ENCODE results near the gene BCL11B. TPM values are rescaled to one million over a fixed set of nuclear protein-coding genes. Genes with fewer than 3 reads are reported as not detected.

BCL11B gene
- total and polyA plus RNA-seq, 2 donors (not counting 1 experiment from before 2014, with no cell fraction given): 0.33 to 0.42 TPM

- no peaks in the 10 kb centered on the region for H3K27me3 ChIP-seq (replicated peaks in 1 of 4; ENCODE audit: control extremely low read depth in 1 of 4, control insufficient read depth in 3 of 4, insufficient read depth in 4 of 4, low read length in 3 of 4)
- H3K9me3 ChIP-seq (ENCODE audit: control extremely low read depth in 1 of 3, control insufficient read depth in 2 of 3, insufficient read depth in 1 of 3, low read length in 2 of 3): peaks cover 0 to 12% (median 0%) of the 10 kb centered on the region in 3 donors
- DNase-seq: no peak
- no peak overlapping the region for H3K27ac ChIP-seq (ENCODE audit: low read length in 2 of 2)
- no peak overlapping the region for H3K9ac ChIP-seq (ENCODE audit: low read length)
- H3K4me2 ChIP-seq (replicated peaks; ENCODE audit: low read depth, low read length, poor library complexity, severe bottlenecking): no peak overlapping the region
- no CpG with 5 or more reads among the region's 3 CpGs for WGBS (ENCODE audit: insufficient coverage)
- no peaks in the 10 kb centered on the region for H3K9me3 Mint-ChIP-seq (ENCODE audit: insufficient read depth)
- no peak overlapping the region for H3K27ac Mint-ChIP-seq
- ATAC-seq (ENCODE audit: low read depth): no peak
- intact Hi-C loops (cut with micrococcal nuclease): no loop called here
- no peaks in the 10 kb centered on the region for H3K4me1 Mint-ChIP-seq
- no peaks in the 10 kb centered on the region for H3K4me1 ChIP-seq (ENCODE audit: control insufficient read depth in 2 of 2, insufficient read depth in 2 of 2, low read length in 2 of 2)
- H3K36me3 ChIP-seq (replicated peaks in 1 of 2; ENCODE audit: control extremely low read depth in 1 of 2, control insufficient read depth in 1 of 2, extremely low read depth in 1 of 2, insufficient read depth in 2 of 2, low read length in 1 of 2): no peaks in the 10 kb centered on the region
- no peak overlapping the region for H3K4me3 ChIP-seq (ENCODE audit: control extremely low read depth in 1 of 5, extremely low read depth in 1 of 5, insufficient read depth in 1 of 5, low read depth in 2 of 5, low read length in 4 of 5)
- H3K4me3 Mint-ChIP-seq: no peak overlapping the region
- H3K27me3 Mint-ChIP-seq: no peaks in the 10 kb centered on the region
- ChIA-PET CTCF (no interaction called here), POLR2A (no interaction called here)
- H3K79me2 ChIP-seq (ENCODE audit: control insufficient read depth, insufficient read depth, low read length): no peaks in the 10 kb centered on the region
- no peak for TF ChIP-seq EZH2 (IDR thresholded peaks at IDR 0.05; ENCODE audit: borderline replicate concordance, insufficient read depth, low read depth, low read length, poor library complexity, severe bottlenecking)
- TF ChIP-seq, protein P1, sequence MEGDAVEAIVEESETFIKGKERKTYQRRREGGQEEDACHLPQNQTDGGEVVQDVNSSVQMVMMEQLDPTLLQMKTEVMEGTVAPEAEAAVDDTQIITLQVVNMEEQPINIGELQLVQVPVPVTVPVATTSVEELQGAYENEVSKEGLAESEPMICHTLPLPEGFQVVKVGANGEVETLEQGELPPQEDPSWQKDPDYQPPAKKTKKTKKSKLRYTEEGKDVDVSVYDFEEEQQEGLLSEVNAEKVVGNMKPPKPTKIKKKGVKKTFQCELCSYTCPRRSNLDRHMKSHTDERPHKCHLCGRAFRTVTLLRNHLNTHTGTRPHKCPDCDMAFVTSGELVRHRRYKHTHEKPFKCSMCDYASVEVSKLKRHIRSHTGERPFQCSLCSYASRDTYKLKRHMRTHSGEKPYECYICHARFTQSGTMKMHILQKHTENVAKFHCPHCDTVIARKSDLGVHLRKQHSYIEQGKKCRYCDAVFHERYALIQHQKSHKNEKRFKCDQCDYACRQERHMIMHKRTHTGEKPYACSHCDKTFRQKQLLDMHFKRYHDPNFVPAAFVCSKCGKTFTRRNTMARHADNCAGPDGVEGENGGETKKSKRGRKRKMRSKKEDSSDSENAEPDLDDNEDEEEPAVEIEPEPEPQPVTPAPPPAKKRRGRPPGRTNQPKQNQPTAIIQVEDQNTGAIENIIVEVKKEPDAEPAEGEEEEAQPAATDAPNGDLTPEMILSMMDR (IDR thresholded peaks at IDR 0.05): no peak
- no peak overlapping the region for H2AFZ ChIP-seq (ENCODE audit: insufficient read depth, low read depth, low read length, poor library complexity, severe bottlenecking)
- H4K20me1 ChIP-seq (ENCODE audit: control insufficient read depth, insufficient read depth, low read length, poor library complexity, severe bottlenecking): no peaks in the 10 kb centered on the region
These were observed 100.6 kb downstream of the BCL11B start for GRCh38 chr14:99171396-99171795.

DNA sequence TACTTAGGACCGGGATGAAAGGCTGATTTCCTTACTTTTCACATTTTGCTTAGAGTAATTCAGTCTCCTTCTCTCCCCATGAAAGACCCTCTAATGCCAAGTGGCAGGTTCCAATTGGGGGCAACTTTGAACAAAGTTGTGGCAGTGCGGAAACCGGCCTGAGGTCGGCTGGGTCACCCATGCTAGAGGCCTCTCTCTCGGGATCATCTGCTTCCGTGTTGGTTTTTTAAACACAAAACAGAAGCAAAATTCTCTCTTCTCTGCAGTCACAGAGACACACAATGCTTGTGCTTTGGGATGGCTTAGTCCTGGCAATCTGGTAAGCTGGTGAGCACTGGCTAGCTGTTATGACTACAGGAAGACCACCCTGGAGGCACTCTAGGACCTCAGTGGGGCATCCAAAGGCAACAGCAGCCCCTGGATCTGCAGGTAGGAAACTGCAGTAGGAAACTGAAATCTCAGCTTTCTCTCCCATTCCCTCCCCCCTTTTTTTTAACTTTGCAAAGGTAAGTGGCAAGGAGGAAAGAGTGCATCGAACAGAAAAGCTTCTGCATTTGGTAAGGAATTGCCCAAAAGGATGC lies 102.1 kb downstream of the BCL11B start:
- no peak overlapping the region for H2AFZ ChIP-seq (ENCODE audit: insufficient read depth, low read depth, low read length, poor library complexity, severe bottlenecking)
- POLR2A ChIA-PET: no interaction called here
- no peaks in the 10 kb centered on the region for H3K4me1 ChIP-seq (ENCODE audit: control insufficient read depth in 2 of 2, insufficient read depth in 2 of 2, low read length in 2 of 2)
- no peak overlapping the region for H3K4me3 Mint-ChIP-seq
- H3K27ac Mint-ChIP-seq: no peak overlapping the region
- H3K27ac ChIP-seq (ENCODE audit: low read length in 2 of 2): no peak overlapping the region
- H3K9ac ChIP-seq (ENCODE audit: low read length): no peak overlapping the region
- H3K9me3 ChIP-seq (ENCODE audit: control extremely low read depth in 1 of 3, control insufficient read depth in 2 of 3, insufficient read depth in 1 of 3, low read length in 2 of 3): peaks cover 0 to 10% (median 0%) of the 10 kb centered on the region in 3 donors
- H4K20me1 ChIP-seq (ENCODE audit: control insufficient read depth, insufficient read depth, low read length, poor library complexity, severe bottlenecking): no peaks in the 10 kb centered on the region
- 94% methylated on average over 5 of the region's 7 CpGs for WGBS (ENCODE audit: insufficient coverage)
- no peaks in the 10 kb centered on the region for H3K27me3 ChIP-seq (replicated peaks in 1 of 4; ENCODE audit: control extremely low read depth in 1 of 4, control insufficient read depth in 3 of 4, insufficient read depth in 4 of 4, low read length in 3 of 4)
- intact Hi-C loops (cut with micrococcal nuclease): no loop called here
- H3K27me3 Mint-ChIP-seq: no peaks in the 10 kb centered on the region
- ATAC-seq (ENCODE audit: low read depth) (no peak), DNase-seq (no peak)
- CTCF ChIA-PET: no interaction called here
- no peaks in the 10 kb centered on the region for H3K4me1 Mint-ChIP-seq
- TF ChIP-seq, protein P1 (IDR thresholded peaks at IDR 0.05): no peak
- TF ChIP-seq EZH2 (IDR thresholded peaks at IDR 0.05; ENCODE audit: borderline replicate concordance, insufficient read depth, low read depth, low read length, poor library complexity, severe bottlenecking): no peak
- no peaks in the 10 kb centered on the region for H3K36me3 ChIP-seq (replicated peaks in 1 of 2; ENCODE audit: control extremely low read depth in 1 of 2, control insufficient read depth in 1 of 2, extremely low read depth in 1 of 2, insufficient read depth in 2 of 2, low read length in 1 of 2)
- H3K4me3 ChIP-seq (ENCODE audit: control extremely low read depth in 1 of 5, extremely low read depth in 1 of 5, insufficient read depth in 1 of 5, low read depth in 2 of 5, low read length in 4 of 5): no peak overlapping the region
- no peak overlapping the region for H3K4me2 ChIP-seq (replicated peaks; ENCODE audit: low read depth, low read length, poor library complexity, severe bottlenecking)
- no peaks in the 10 kb centered on the region for H3K9me3 Mint-ChIP-seq (ENCODE audit: insufficient read depth)
- H3K79me2 ChIP-seq (ENCODE audit: control insufficient read depth, insufficient read depth, low read length): no peaks in the 10 kb centered on the region
